IPS-20b (cell line): ENCODE results near the gene COX6A1.

Experiments
- H3K27ac ChIP-seq: one replicate; pipeline ENCODE4 v1.5.1; 2013; ENCODE audit warnings: low read length
- H3K27me3 ChIP-seq: 2 replicates; pipeline ENCODE4 v1.6.1; 2013; ENCODE audit warnings: mild to moderate bottlenecking, low read length, inconsistent platforms; ENCODE audit not compliant: insufficient read depth
- H3K36me3 ChIP-seq: 2 replicates; pipeline ENCODE4 v1.6.1; 2013; ENCODE audit warnings: low read depth, mild to moderate bottlenecking, inconsistent platforms, low read length, moderate library complexity; ENCODE audit not compliant: insufficient read depth
- H3K4me1 ChIP-seq: 2 replicates; pipeline ENCODE4 v1.6.1; 2013; ENCODE audit warnings: mild to moderate bottlenecking, control low read depth, inconsistent platforms, low read length, moderate library complexity; ENCODE audit not compliant: insufficient read depth
- H3K4me3 ChIP-seq: 2 replicates; pipeline ENCODE4 v1.5.1; 2013; ENCODE audit warnings: mild to moderate bottlenecking, low read length, inconsistent platforms
- H3K9ac ChIP-seq: 2 replicates; pipeline ENCODE4 v1.6.1; 2013; ENCODE audit warnings: low read depth, mild to moderate bottlenecking, inconsistent platforms, low read length, moderate library complexity
- H3K9me3 ChIP-seq: 2 replicates; pipeline ENCODE4 v1.6.1; 2013; ENCODE audit warnings: mild to moderate bottlenecking, low read depth, low read length, inconsistent platforms; ENCODE audit not compliant: insufficient read depth

COX6A1 gene

GRCh38 chr12:120406553-120406952 lies 31.4 kb upstream of the COX6A1 start:
- Histone ChIP-seq H3K9ac (no peak overlapping the region), H3K9me3 (no peaks in the 10 kb centered on the region; the same call in 1 of the 2 replicates), H3K4me3 (no peak overlapping the region), H3K36me3 (no peaks in the 10 kb centered on the region), H3K27ac (no peak overlapping the region), H3K4me1 (peaks cover 7% of the 10 kb centered on the region; the same call in 1 of the 2 replicates), H3K27me3 (no peaks in the 10 kb centered on the region)

GRCh38 chr12:120408771-120409170 lies 29.1 kb upstream of the COX6A1 start:
- Histone ChIP-seq H3K4me3 (no peak overlapping the region), H3K27me3 (no peaks in the 10 kb centered on the region), H3K36me3 (no peaks in the 10 kb centered on the region), H3K4me1 (peaks cover 6% of the 10 kb centered on the region; the same call in 1 of the 2 replicates), H3K9ac (no peak overlapping the region), H3K27ac (no peak overlapping the region), H3K9me3 (no peaks in the 10 kb centered on the region; the same call in 1 of the 2 replicates)

- Histone ChIP-seq H3K36me3 (no peaks in the 10 kb centered on the region), H3K4me3 (no peak overlapping the region), H3K9ac (no peak overlapping the region), H3K9me3 (no peaks in the 10 kb centered on the region), H3K27ac (no peak overlapping the region), H3K27me3 (no peaks in the 10 kb centered on the region), H3K4me1 (peaks cover 6% of the 10 kb centered on the region; the same call in 1 of the 2 replicates)
Measured at GRCh38 chr12:120412421-120412820, 25.5 kb upstream of the COX6A1 start.

GRCh38 chr12:120413901-120414695 lies 23.8 kb upstream of the COX6A1 start:
- H3K27me3 ChIP-seq, result no peaks in the 10 kb centered on the region
- H3K36me3 ChIP-seq, result no peaks in the 10 kb centered on the region
- peak overlapping the region; percentile 83 for H3K9ac ChIP-seq
- H3K4me1 ChIP-seq, result peaks cover 6% of the 10 kb centered on the region; the same call in 1 of the 2 replicates
- H3K27ac ChIP-seq, result peak overlapping the region; percentile 67
- no peaks in the 10 kb centered on the region for H3K9me3 ChIP-seq
- peak overlapping the region; percentile 36; the same call in 1 of the 2 replicates for H3K4me3 ChIP-seq

- H3K4me1 ChIP-seq, result peaks cover 6% of the 10 kb centered on the region; the same call in 1 of the 2 replicates
- no peak overlapping the region for H3K4me3 ChIP-seq
- H3K27ac ChIP-seq, result no peak overlapping the region
- H3K36me3 ChIP-seq, result no peaks in the 10 kb centered on the region
- no peaks in the 10 kb centered on the region for H3K27me3 ChIP-seq
- H3K9me3 ChIP-seq, result no peaks in the 10 kb centered on the region
- no peak overlapping the region for H3K9ac ChIP-seq
Measured at GRCh38 chr12:120416490-120417216, 21.3 kb upstream of the COX6A1 start.

GRCh38 chr12:120417917-120418580 lies 19.9 kb upstream of the COX6A1 start:
- Histone ChIP-seq H3K4me3 (no peak overlapping the region), H3K27me3 (no peaks in the 10 kb centered on the region), H3K27ac (no peak overlapping the region), H3K9ac (no peak overlapping the region), H3K36me3 (no peaks in the 10 kb centered on the region), H3K9me3 (no peaks in the 10 kb centered on the region), H3K4me1 (peaks cover 6% of the 10 kb centered on the region; the same call in 1 of the 2 replicates)

- no peaks in the 10 kb centered on the region for H3K36me3 ChIP-seq
- H3K9me3 ChIP-seq, result no peaks in the 10 kb centered on the region
- no peaks in the 10 kb centered on the region for H3K4me1 ChIP-seq
- H3K27ac ChIP-seq, result no peak overlapping the region
- no peak overlapping the region for H3K4me3 ChIP-seq
- no peak overlapping the region for H3K9ac ChIP-seq
- H3K27me3 ChIP-seq, result no peaks in the 10 kb centered on the region
Measured at GRCh38 chr12:120421701-120422100, 16.2 kb upstream of the COX6A1 start.

GRCh38 chr12:120422892-120423456 lies 14.9 kb upstream of the COX6A1 start:
- no peak overlapping the region for H3K27ac ChIP-seq
- no peak overlapping the region for H3K4me3 ChIP-seq
- no peaks in the 10 kb centered on the region for H3K9me3 ChIP-seq
- H3K4me1 ChIP-seq, result no peaks in the 10 kb centered on the region
- no peak overlapping the region for H3K9ac ChIP-seq
- H3K27me3 ChIP-seq, result no peaks in the 10 kb centered on the region
- H3K36me3 ChIP-seq, result no peaks in the 10 kb centered on the region

- Histone ChIP-seq H3K4me1 (no peaks in the 10 kb centered on the region), H3K9ac (no peak overlapping the region), H3K9me3 (no peaks in the 10 kb centered on the region), H3K4me3 (no peak overlapping the region), H3K36me3 (no peaks in the 10 kb centered on the region), H3K27ac (no peak overlapping the region), H3K27me3 (no peaks in the 10 kb centered on the region)
Measured at GRCh38 chr12:120425797-120426196, 12.1 kb upstream of the COX6A1 start.

GRCh38 chr12:120428597-120429229 lies 9.2 kb upstream of the COX6A1 start:
- no peaks in the 10 kb centered on the region for H3K36me3 ChIP-seq
- H3K4me3 ChIP-seq, result no peak overlapping the region
- H3K9me3 ChIP-seq, result no peaks in the 10 kb centered on the region
- no peaks in the 10 kb centered on the region for H3K4me1 ChIP-seq
- H3K9ac ChIP-seq, result no peak overlapping the region
- no peak overlapping the region for H3K27ac ChIP-seq
- no peaks in the 10 kb centered on the region for H3K27me3 ChIP-seq

- no peaks in the 10 kb centered on the region for H3K4me1 ChIP-seq
- H3K36me3 ChIP-seq, result no peaks in the 10 kb centered on the region
- no peak overlapping the region for H3K27ac ChIP-seq
- H3K9me3 ChIP-seq, result no peaks in the 10 kb centered on the region
- no peak overlapping the region for H3K9ac ChIP-seq
- no peaks in the 10 kb centered on the region for H3K27me3 ChIP-seq
- H3K4me3 ChIP-seq, result no peak overlapping the region
Measured at GRCh38 chr12:120429368-120429767, 8.5 kb upstream of the COX6A1 start.
